Smooth muscle cell (in vitro differentiated cells): Measurements from ENCODE around the gene LRP8. TPM values are rescaled to one million over a fixed set of nuclear protein-coding genes. Genes with fewer than 3 reads are reported as not detected.

ENCODE experiments used
- DNase-seq: peaks from one replicate; lab custom pipeline; 2025; ENCODE audit not compliant: unreplicated experiment; lab: John Stamatoyannopoulos, UW
- H2AFZ ChIP-seq: fragments of 200-600 bp; sonication (generic); 2 replicates; pipeline ENCODE4 v1.6.0; 2016; ENCODE audit warnings: antibody characterized with exemption, low read depth, mild to moderate bottlenecking
- H3F3A ChIP-seq: fragments of 200-600 bp; sonication (generic); 2 replicates; pipeline ENCODE4 v1.6.0; 2017; ENCODE audit warnings: antibody characterized with exemption, low read depth
- H3K27ac ChIP-seq: fragments of 200-600 bp; sonication (generic); 2 replicates; pipeline ENCODE4 v1.5.1; 2016; ENCODE audit warnings: low read depth, mild to moderate bottlenecking
- H3K27me3 ChIP-seq: fragments of 200-600 bp; sonication (generic); 2 replicates; pipeline ENCODE4 v1.6.1; 2016; ENCODE audit warnings: low read depth, mild to moderate bottlenecking
- H3K36me3 ChIP-seq: fragments of 200-600 bp; sonication (generic); 2 replicates; pipeline ENCODE4 v1.5.1; 2016; ENCODE audit warnings: low read depth
- H3K4me1 ChIP-seq: fragments of 200-600 bp; sonication (generic); 2 replicates; pipeline ENCODE4 v1.5.1; 2016; ENCODE audit warnings: low read depth
- H3K4me2 ChIP-seq: fragments of 200-600 bp; sonication (generic); 2 replicates; pipeline ENCODE4 v1.6.0; 2016; ENCODE audit warnings: mild to moderate bottlenecking
- H3K4me3 ChIP-seq: fragments of 200-600 bp; sonication (generic); 2 replicates; pipeline ENCODE4 v1.5.1; 2016; ENCODE audit warnings: mild to moderate bottlenecking
- H3K79me2 ChIP-seq: fragments of 200-600 bp; sonication (generic); 2 replicates; pipeline ENCODE4 v1.6.0; 2016; ENCODE audit warnings: low read depth, mild to moderate bottlenecking
- H3K9ac ChIP-seq: fragments of 200-600 bp; sonication (generic); 2 replicates; pipeline ENCODE4 v1.6.0; 2016; ENCODE audit warnings: low read depth
- H3K9me3 ChIP-seq: fragments of 200-600 bp; sonication (generic); replicated peaks from 2 replicates; pipeline ENCODE4 v1.5.1; 2016; ENCODE audit warnings: low read depth
- H4K20me1 ChIP-seq: fragments of 200-600 bp; sonication (generic); 2 replicates; pipeline ENCODE4 v1.6.0; 2016; ENCODE audit warnings: low read depth
- whole genome bisulfite sequencing: methylation state at CpG from one replicate; pipeline ENCODE4 v1.1.7; 2016; ENCODE audit warnings: low lambda C conversion rate; 5-methylcytosine and 5-hydroxymethylcytosine counted together
- polyA plus RNA-seq: library from polyadenylated mRNA; unstranded; fragments of >200 nt; fragmentation: Nextera tagmentation; extraction: Ambion mirVana; gene quantifications from 2 replicates; pipeline ENCODE4 v1.2.1, GENCODE V29; 2016
- total RNA-seq: library from RNA; depleted of rRNA; stranded (reverse); fragments of >200 nt; gene quantifications from 2 replicates; pipeline ENCODE4 v1.2.3, GENCODE V29; 2014
- TF ChIP-seq, protein P1 (sequence below): fragments of 200-600 bp; sonication (generic); IDR thresholded peaks from 2 replicates; pipeline ENCODE4 v1.5.1; 2017; ENCODE audit warnings: borderline replicate concordance, mild to moderate bottlenecking, antibody characterized with exemption; ENCODE audit not compliant: insufficient read depth, poor library complexity, severe bottlenecking

The LRP8 gene
- total RNA-seq (3.6 and 5.6 TPM in 2 replicates), polyA plus RNA-seq (4.2 and 8.1 TPM in 2 replicates)

DNA sequence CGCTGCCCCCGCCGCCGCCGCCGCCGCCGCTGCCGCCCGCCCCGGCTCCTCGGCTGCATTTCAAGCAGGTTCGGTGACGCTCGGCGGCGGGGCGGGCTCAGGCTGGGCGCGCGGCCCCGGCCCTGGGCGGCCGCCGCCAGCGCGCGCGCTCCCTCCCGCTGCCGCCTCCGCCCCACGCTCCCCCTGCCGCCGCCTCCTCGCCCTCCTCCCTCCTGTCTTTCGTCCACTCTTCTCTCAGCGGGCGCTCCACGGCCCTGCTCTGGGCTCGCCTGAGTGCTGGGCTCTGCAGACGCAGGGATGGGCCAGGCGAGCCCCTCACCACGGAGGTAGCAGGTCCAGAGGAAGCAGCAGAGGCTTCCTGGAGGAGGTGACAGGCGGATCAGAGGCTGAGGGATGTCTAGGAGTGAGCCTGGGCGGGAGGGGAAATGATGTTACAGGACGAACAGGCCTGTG lies at the start of gene LRP8:
Gene LRP8 (minus strand): TSS at position 62 of the 453 bp plus-strand sequence. CDS start 158 bp downstream, outside the sequence.
- H3K4me1 ChIP-seq: peaks cover 6% of the 10 kb centered on the region
- no peaks in the 10 kb centered on the region for H3K9me3 ChIP-seq
- H3K27ac ChIP-seq: no peak within 1 kb of the TSS
- H4K20me1 ChIP-seq: no peaks in the 10 kb centered on the region
- peak within 1 kb of the TSS; percentile 100 for H3K4me2 ChIP-seq
- peak within 1 kb of the TSS; percentile 9 for H3K9ac ChIP-seq
- WGBS: 0% methylated on average over 8 of the region's 47 CpGs
- no peaks in the 10 kb centered on the region for H3K36me3 ChIP-seq
- DNase-seq: peak; percentile 33
- peak within 1 kb of the TSS; percentile 94 for H2AFZ ChIP-seq
- no peaks in the 10 kb centered on the region for H3K27me3 ChIP-seq
- no peaks in the 10 kb centered on the region for H3F3A ChIP-seq
- TF ChIP-seq, protein P1, sequence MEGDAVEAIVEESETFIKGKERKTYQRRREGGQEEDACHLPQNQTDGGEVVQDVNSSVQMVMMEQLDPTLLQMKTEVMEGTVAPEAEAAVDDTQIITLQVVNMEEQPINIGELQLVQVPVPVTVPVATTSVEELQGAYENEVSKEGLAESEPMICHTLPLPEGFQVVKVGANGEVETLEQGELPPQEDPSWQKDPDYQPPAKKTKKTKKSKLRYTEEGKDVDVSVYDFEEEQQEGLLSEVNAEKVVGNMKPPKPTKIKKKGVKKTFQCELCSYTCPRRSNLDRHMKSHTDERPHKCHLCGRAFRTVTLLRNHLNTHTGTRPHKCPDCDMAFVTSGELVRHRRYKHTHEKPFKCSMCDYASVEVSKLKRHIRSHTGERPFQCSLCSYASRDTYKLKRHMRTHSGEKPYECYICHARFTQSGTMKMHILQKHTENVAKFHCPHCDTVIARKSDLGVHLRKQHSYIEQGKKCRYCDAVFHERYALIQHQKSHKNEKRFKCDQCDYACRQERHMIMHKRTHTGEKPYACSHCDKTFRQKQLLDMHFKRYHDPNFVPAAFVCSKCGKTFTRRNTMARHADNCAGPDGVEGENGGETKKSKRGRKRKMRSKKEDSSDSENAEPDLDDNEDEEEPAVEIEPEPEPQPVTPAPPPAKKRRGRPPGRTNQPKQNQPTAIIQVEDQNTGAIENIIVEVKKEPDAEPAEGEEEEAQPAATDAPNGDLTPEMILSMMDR: no peak
- no peaks in the 10 kb centered on the region for H3K79me2 ChIP-seq
- H3K4me3 ChIP-seq: peak within 1 kb of the TSS; percentile 85

DNA sequence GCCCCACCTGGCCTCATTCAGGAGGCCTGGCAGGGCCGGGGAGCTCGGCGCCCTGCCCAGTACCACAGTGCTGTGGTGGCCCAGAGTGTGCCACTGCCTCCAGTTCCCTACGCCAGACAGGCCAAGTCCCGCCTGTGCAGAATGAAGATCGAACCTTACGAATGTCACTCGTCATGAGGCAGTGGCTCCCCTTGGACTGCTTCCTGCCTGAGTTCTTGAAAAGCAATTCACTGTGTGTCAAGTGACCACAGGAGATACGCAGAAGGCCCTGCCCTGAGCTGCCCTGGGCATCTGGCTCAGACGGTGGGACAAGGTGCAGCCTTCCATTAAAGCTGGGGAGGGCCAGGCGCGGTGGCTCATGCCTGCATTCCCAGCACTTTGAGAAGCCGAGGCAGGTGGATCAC lies 49.6 kb upstream of the LRP8 start:
- no peak for DNase-seq
- TF ChIP-seq, protein P1: no peak

DNA sequence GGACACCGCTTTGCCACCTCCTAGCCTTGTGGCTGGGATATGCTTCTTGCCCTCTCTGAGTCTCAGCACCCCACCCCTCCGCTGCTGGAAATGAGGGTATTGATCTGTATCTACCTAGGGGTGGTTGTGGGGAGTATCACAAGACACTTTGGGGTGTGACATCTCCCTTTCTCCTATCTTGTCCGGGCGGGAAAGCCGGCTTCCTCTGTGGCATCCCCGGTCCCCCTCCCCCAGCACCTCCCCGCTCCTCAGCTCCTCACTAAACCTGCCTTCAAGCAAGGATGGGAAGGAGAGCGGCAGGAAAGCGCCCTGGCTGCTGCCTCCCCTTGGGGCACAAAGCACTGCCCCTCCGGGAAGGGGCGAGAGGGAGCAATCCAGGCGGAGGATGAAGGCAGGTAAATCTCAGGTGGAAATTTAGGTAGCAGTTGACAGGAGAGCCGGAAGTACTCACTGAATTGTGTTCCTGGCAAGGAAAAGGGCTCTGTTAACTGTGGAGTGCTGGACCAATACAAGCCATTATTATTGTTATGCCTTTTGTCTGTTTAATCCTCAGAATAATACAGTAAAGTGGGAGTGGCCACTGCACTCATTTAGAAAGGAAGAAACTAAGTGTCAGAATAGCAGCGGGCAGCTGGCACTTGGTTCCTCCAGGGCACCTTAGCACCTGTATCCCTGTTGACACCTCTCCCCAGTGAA lies 49.0 kb upstream of the LRP8 start:
- no peaks in the 10 kb centered on the region for H4K20me1 ChIP-seq
- WGBS: 75% methylated on average over 14 of the region's 14 CpGs
- H3K4me3 ChIP-seq: no peak overlapping the region
- no peaks in the 10 kb centered on the region for H3K9me3 ChIP-seq
- no peak overlapping the region for H3K27ac ChIP-seq
- DNase-seq: no peak
- TF ChIP-seq, protein P1: no peak
- no peak overlapping the region for H3K9ac ChIP-seq
- no peak overlapping the region for H3K4me2 ChIP-seq
- no peaks in the 10 kb centered on the region for H3K79me2 ChIP-seq
- H2AFZ ChIP-seq: no peak overlapping the region
- no peaks in the 10 kb centered on the region for H3K36me3 ChIP-seq
- H3F3A ChIP-seq: no peaks in the 10 kb centered on the region
- H3K27me3 ChIP-seq: no peaks in the 10 kb centered on the region
- no peaks in the 10 kb centered on the region for H3K4me1 ChIP-seq

More for the DNA sequence above, 49.6 kb upstream of the LRP8 start:
- no peaks in the 10 kb centered on the region for H4K20me1 ChIP-seq
- no peak overlapping the region for H2AFZ ChIP-seq
- no peaks in the 10 kb centered on the region for H3K36me3 ChIP-seq
- H3K4me1 ChIP-seq: no peaks in the 10 kb centered on the region
- no peaks in the 10 kb centered on the region for H3F3A ChIP-seq
- H3K27ac ChIP-seq: no peak overlapping the region
- H3K4me3 ChIP-seq: no peak overlapping the region
- no peak overlapping the region for H3K4me2 ChIP-seq
- 91% methylated on average over 13 of the region's 13 CpGs for WGBS
- no peaks in the 10 kb centered on the region for H3K27me3 ChIP-seq
- no peak overlapping the region for H3K9ac ChIP-seq
- no peaks in the 10 kb centered on the region for H3K79me2 ChIP-seq
- H3K9me3 ChIP-seq: no peaks in the 10 kb centered on the region

DNA sequence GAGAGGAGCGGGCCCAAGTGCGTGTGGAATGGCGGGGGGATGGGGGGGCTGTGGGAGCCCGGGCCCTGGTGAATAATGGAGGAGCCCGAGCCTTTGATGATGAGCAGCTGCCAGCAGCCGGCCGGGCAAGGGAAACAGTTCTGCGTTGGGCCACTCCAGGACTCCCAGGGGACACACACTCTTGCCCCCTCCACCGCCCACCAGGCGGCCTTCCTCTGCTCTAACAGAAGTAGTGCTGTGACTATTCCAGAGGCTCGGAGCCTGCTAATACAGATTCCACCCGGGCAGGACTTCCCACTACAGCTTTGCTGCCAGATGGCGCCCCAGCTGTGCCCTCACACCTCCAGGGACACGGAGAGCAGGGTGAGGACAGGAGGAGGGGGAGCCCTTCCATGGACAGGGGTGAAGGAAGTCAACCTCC lies 48.2 kb upstream of the LRP8 start:
- no peaks in the 10 kb centered on the region for H3K9me3 ChIP-seq
- DNase-seq: no peak
- H3K27ac ChIP-seq: no peak overlapping the region
- WGBS: 84% methylated on average over 11 of the region's 14 CpGs
- no peak overlapping the region for H2AFZ ChIP-seq
- H3F3A ChIP-seq: no peaks in the 10 kb centered on the region
- H3K4me1 ChIP-seq: no peaks in the 10 kb centered on the region
- no peak overlapping the region for H3K4me2 ChIP-seq
- H4K20me1 ChIP-seq: no peaks in the 10 kb centered on the region
- peaks cover 2% of the 10 kb centered on the region for H3K27me3 ChIP-seq
- H3K79me2 ChIP-seq: no peaks in the 10 kb centered on the region
- H3K9ac ChIP-seq: no peak overlapping the region
- no peak overlapping the region for H3K4me3 ChIP-seq
- H3K36me3 ChIP-seq: no peaks in the 10 kb centered on the region
- TF ChIP-seq, protein P1: no peak
